B cell (primary cell): Measurements from ENCODE around the gene TMOD3.

Experiments used
- CTCF ChIP-seq: fragments of 200-600 bp; IDR thresholded peaks from one replicate; pipeline ENCODE4 v1.8.0; 2022; ENCODE audit warnings: antibody characterized with exemption, mild to moderate bottlenecking
- EZH2 ChIP-seq: IDR thresholded peaks from 2 replicates; pipeline ENCODE4 v1.6.1; 2012; ENCODE audit warnings: borderline replicate concordance, low read depth, mild to moderate bottlenecking, moderate library complexity, low read length; ENCODE audit not compliant: insufficient read depth, poor library complexity, severe bottlenecking

GRCh38 chr15:51883271-51883837 lies 53.9 kb downstream of the TMOD3 start:
- TF ChIP-seq CTCF (no peak), EZH2 (no peak)
